HFF-Myc (cell line): ENCODE data around the gene MAP4K1.

Experiments
- DNase-seq: peaks from one replicate; pipeline ENCODE4 v3.0.0-alpha.2; 2011; ENCODE audit warnings: low read depth; ENCODE audit errors: extremely low read depth
- H3K4me3 ChIP-seq: replicated peaks from 2 replicates; pipeline ENCODE4 v1.5.1; 2011; ENCODE audit warnings: low read depth, mild to moderate bottlenecking, control low read depth, low read length
- CTCF ChIP-seq: IDR thresholded peaks from 2 replicates; pipeline ENCODE4 v1.5.1; 2012; ENCODE audit warnings: mild to moderate bottlenecking, low read depth, low read length, control low read depth; ENCODE audit errors: missing control alignments

Gene MAP4K1

GRCh38 chr19:38551450-38551813 lies 66.3 kb downstream of the MAP4K1 start:
- DNase-seq = no peak
- no peak for TF ChIP-seq CTCF
- no peak overlapping the region for H3K4me3 ChIP-seq

GRCh38 chr19:38550376-38550775 lies 67.4 kb downstream of the MAP4K1 start:
- TF ChIP-seq CTCF = no peak
- DNase-seq = no peak
- no peak overlapping the region for H3K4me3 ChIP-seq

- no peak for TF ChIP-seq CTCF
- no peak for DNase-seq
- no peak overlapping the region for H3K4me3 ChIP-seq
Observed at GRCh38 chr19:38549942-38550341, 67.8 kb downstream of the MAP4K1 start.

GRCh38 chr19:38549061-38549460 lies 68.7 kb downstream of the MAP4K1 start:
- DNase-seq = no peak
- TF ChIP-seq CTCF = no peak
- H3K4me3 ChIP-seq = no peak overlapping the region

GRCh38 chr19:38547421-38547820 lies 70.3 kb downstream of the MAP4K1 start:
- TF ChIP-seq CTCF = no peak
- no peak for DNase-seq
- no peak overlapping the region for H3K4me3 ChIP-seq

- H3K4me3 ChIP-seq = no peak overlapping the region
- TF ChIP-seq CTCF = no peak
- no peak for DNase-seq
Observed at GRCh38 chr19:38545596-38545995, 72.2 kb downstream of the MAP4K1 start.

GRCh38 chr19:38544569-38545315 lies 73.0 kb downstream of the MAP4K1 start:
- peak; percentile 41 for TF ChIP-seq CTCF
- no peak overlapping the region for H3K4me3 ChIP-seq
- DNase-seq = no peak
